NCI-H1694 (cell line): Measurements from ENCODE around the gene RPS2.
"Not testable (repeated sequence)": the region's sequence is repeated elsewhere in the genome, so short reads cannot be mapped to it uniquely, and the experiment has no call there.

Experiments
- DNase-seq: peaks from one replicate; lab custom pipeline; 2025; lab: John Stamatoyannopoulos, UW

The RPS2 gene

GRCh38 chr16:1962161-1963153 lies 2.2 kb downstream of the RPS2 start:
- not testable (repeated sequence) for DNase-seq

- no peak for DNase-seq
Observed at GRCh38 chr16:1961651-1962067, 3.0 kb downstream of the RPS2 start.

- DNase-seq: peak; percentile 76
Observed at GRCh38 chr16:1960665-1961630, 3.7 kb downstream of the RPS2 start.

DNA sequence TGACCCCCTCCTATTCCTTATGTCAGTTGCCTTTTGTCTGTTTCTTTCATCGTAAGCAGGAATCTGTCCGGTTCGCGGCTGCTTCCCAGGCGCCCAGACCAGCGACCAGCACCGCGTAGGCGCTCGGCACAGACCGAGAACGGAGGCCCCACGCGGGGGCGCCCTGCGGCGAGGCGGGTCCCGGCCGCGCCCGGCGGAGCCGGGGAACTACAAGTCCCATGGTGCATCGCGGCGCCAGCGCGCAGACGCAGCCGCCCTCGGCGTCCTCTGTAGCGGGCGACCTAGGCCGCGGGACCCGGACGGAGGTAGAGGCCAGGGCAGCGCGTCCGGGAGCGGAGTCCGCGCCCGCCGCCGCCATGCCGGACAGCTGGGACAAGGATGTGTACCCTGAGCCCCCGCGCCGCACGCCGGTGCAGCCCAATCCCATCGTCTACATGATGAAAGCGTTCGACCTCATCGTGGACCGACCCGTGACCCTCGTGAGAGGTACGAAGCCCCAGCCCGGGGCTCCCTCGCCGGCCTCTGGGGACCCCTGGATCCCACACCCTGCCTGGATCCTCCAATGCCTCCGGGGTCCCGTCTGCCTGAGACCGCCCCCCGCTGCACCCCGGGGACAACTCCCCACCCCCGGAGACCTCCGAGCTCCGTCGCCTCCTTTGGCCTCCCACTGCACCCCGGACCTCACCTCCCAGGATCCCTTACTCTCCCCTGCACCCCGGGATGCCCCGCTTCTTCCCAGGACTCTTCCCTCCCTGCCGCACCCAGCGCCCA lies 5.2 kb downstream of the RPS2 start, which contains the start of gene NDUFB10:
NDUFB10 (plus strand) TSS at position 270 of the 771 bp plus-strand sequence; CDS start at position 357, 87 bp downstream.
- DNase-seq: peak; percentile 53

- no peak for DNase-seq
Observed at GRCh38 chr16:1958715-1959268, 5.8 kb downstream of the RPS2 start.

- DNase-seq: not testable (repeated sequence)
Observed at GRCh38 chr16:1958143-1958491, 6.5 kb downstream of the RPS2 start.

- DNase-seq: not testable (repeated sequence)
Observed at GRCh38 chr16:1957434-1958142, 7.0 kb downstream of the RPS2 start.

- no peak for DNase-seq
Observed at GRCh38 chr16:1953734-1954133, 10.9 kb downstream of the RPS2 start.

GRCh38 chr16:1950559-1950958 lies 14.1 kb downstream of the RPS2 start:
- DNase-seq: no peak

- DNase-seq: no peak
Observed at GRCh38 chr16:1950047-1950446, 14.6 kb downstream of the RPS2 start.

- no peak for DNase-seq
Observed at GRCh38 chr16:1949507-1949906, 15.1 kb downstream of the RPS2 start.

- DNase-seq: no peak
Observed at GRCh38 chr16:1947369-1947670, 17.3 kb downstream of the RPS2 start.

GRCh38 chr16:1946495-1947368 lies 17.9 kb downstream of the RPS2 start:
- no peak for DNase-seq

- DNase-seq: no peak
Observed at GRCh38 chr16:1945559-1946391, 18.9 kb downstream of the RPS2 start.

DNA sequence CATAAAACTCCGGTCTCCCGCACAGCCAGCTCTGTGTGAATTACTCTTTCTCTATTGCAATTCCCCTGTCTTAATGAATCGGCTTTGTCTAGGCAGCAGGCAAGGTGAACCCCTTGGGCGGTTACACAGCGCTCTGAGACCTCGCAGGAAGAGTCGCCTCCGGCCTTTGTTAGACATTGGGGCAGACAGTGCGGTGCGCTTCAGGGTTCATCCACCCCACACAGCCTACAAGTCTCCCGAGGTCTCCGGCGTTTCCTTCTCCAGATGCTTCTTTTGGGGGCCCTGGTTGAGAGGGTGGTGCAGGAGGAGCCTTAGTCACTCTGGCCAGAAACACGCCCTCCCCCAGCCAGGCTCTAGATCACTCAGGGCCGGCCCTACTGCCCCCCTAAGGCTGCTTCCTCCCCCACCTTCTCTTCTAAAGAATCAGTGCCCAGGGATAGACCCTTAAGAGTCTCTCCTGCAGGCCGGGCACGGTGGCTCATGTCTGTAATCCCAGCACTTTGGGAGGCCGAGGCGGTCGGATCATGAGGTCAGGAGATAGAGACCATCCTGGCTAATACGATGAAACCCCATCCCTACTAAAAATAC lies 19.9 kb downstream of the RPS2 start:
- DNase-seq: no peak

GRCh38 chr16:1942810-1943726 lies 21.6 kb downstream of the RPS2 start, which contains the start of gene MSRB1:
TSS of gene MSRB1 (minus strand) at chr16:1943199. CDS start at chr16:1943156, 43 bp downstream.
- peak; percentile 96 for DNase-seq
